Measurements from ENCODE around the gene SLC16A4.
A peak's percentile ranks its signal among the peaks of the same experiment; 100 is the strongest.
"Not testable (repeated sequence)": the region's sequence is repeated elsewhere in the genome, so short reads cannot be mapped to it uniquely, and the experiment has no call there.

Gene SLC16A4

DNA sequence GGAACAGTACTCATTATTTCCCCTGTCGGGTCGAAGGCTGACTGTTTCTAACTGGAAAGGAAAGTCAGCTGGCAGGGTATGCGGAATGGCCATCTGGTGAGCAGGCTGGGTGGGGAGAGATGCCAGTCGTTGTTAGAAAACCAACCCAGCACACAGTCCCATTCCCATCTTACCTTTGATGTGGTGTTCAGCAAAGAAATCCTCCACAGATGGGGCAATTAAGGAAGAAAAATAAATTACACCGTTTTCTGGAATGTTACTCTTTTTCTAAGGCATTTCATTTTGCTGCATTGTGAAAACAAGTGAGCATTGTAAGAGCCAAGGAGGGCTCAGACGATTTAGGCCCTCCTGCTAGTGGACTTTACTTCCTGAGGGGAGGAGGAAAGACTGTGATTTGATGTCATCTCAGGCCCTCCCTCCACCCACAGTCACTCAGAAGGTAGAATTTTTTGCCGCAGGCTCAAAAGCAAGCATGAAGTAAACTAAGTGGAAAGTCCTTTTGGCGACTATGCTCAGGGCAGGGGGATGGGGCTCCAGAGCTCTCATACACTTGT, at the start of gene SLC16A4:
Gene SLC16A4 (minus strand): TSS at position 335 of the 554 bp plus-strand sequence. CDS start 1,703 bp downstream, outside the sequence.
- in situ Hi-C loops (cut with MboI; ENCODE audit: low pct_unique_long_range_greater_than_20kb, low sequenced_read_pairs) = no loop called here
- DNase-seq = no peak

DNA sequence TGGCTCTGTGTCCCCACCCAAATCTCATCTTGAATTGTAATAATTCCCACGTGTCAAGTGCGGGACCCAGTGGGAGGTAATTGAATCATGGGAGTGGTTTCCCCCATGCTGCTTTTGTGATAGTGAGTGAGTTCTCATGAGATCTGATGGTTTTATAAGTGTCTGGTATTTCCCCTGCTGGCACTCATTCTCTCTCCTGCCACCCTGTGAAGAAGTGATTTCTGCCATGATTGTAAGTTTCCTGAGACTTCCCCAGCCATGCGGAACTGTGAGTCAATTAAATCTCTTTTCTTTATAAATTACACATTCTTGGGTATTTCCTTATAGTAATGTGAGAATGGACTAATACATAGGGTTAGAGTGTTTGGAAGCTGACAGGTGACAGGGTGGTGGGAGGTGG, 49.0 kb upstream of the SLC16A4 start:
- DNase-seq; in situ Hi-C loops (cut with MboI; ENCODE audit: low pct_unique_long_range_greater_than_20kb, low sequenced_read_pairs): not testable (repeated sequence)

DNA sequence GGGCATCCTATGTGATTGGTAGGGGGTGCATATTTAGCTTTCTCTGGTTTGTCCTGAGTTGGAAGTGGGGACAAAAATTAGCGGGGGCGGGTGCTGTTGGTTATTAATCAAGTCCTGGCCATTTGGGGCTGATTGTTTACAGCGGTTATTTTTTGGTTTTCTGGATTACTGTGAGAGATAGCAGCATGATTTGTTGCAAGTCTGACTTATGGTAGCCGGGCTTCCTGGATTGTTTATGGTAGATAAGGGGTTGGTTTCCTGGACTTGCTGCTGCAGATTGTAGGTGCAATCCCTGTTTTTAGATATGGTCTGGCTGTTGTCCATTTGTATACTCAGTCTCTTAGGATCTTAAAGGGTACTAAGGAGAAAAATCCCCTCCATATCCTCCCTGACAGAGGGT, 48.1 kb upstream of the SLC16A4 start:
- in situ Hi-C loops (cut with MboI; ENCODE audit: low pct_unique_long_range_greater_than_20kb, low sequenced_read_pairs) = no loop called here
- DNase-seq = no peak

DNA sequence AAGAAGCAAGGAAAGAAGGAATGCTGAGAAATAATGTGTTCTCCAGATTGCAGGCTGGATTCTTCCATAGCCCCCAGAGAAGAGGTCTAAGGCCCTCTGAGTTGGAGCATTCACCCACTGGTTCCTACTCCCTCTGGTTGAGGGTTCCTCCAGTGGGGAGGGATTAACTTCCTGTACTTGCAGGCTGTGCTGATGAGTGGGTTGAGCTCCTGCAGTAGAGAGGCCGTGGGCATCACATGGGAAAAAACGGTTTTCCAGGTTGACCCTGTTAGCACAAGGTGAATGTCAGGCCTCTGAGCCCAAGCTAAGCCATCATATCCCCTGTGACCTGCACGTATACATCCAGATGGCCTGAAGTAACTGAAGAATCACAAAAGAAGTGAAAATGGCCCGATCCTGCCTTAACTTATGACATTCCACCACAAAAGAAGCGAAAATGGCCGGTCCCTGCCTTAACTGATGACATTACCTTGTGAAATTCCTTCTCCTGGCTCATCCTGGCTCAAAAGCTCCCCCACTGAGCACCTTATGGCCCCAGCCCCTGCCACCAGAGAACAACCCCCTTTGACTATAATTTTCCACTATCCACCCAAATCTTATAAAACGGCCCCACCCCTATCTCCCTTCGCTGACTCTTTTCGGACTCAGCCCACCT, 46.9 kb upstream of the SLC16A4 start:
- DNase-seq; in situ Hi-C loops (cut with MboI; ENCODE audit: low pct_unique_long_range_greater_than_20kb, low sequenced_read_pairs): not testable (repeated sequence)

DNA sequence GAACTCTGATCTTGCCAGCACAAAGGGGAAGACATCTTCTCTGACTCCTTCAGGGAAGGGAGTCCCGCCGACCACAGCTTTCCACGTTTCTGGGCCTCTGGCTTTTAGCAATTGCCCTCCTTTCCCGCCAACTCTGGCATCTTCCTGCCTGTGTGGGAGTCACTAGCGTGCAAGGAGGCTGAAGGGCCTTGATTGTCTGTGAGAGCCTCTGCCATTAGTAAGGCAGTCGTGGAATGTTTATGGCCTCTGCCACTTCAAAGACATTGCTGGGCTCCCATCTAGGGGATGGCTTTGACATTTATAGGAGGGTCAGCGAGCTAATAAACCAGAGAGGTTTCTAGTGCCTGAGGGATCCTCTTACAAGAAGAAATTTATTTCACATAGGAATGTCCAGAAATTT, 45.8 kb upstream of the SLC16A4 start:
- no peak for DNase-seq
- in situ Hi-C loops (cut with MboI; ENCODE audit: low pct_unique_long_range_greater_than_20kb, low sequenced_read_pairs) = no loop called here

DNA sequence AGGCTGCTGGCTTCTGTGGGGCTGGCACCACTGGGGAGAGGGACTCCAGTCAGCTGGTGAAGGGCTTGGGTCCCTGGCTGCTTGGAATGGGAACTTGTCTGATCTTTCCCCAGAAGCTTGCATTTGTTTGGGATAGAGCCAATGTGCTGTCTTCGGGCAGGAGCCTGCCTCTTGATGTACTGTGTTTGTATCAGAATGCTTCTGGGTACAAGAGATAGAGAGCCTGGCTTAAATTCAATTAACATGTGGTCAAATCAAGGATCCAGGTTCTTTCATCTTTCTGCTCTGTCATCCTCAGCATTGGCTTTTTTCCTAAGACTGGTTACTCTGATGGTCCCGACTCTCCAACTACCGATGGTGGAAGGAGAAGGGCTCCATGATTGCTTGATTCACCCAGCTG, 44.1 kb upstream of the SLC16A4 start:
- in situ Hi-C loops (cut with MboI; ENCODE audit: low pct_unique_long_range_greater_than_20kb, low sequenced_read_pairs) = no loop called here
- DNase-seq = no peak

DNA sequence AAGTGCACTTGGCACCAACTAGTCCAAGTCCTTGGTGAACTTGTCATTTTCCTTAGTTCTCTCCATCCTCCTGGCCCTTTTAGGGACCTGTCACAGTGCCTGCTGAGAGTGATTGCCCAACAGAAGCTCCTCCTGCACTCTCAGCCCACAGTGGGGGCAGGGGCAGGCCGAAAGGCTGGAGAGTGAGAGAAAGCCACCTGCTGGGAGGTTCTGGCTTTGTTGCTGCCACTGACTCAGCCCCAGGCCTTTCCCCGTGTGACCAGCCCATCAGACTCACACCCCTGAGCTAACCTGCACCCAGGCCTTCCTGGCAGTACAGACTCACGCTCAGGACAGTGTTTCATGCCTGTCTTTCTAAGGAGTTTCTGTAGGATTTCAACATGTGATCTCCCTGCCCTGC, 43.0 kb upstream of the SLC16A4 start:
- in situ Hi-C loops (cut with MboI; ENCODE audit: low pct_unique_long_range_greater_than_20kb, low sequenced_read_pairs) = no loop called here
- peak; percentile 75 for DNase-seq

DNA sequence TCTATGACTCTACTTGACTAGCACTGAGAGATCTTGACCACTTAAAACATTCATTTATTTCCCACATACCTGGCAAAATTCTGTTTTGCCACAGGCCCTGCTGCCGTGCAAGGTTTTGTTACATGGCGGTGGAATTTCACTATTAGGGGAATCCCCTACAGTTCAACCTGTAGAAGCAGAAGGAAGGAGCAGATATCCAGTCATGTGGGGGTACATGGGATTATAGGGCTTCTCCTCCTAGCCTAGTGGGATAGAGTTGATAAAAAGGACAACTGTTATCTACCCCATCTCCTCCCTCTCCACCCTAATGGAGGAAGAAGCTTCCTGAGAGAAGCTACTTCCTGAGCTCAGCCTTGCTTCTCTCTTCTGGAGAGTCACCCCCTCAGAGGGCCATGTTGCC, 42.4 kb upstream of the SLC16A4 start:
- DNase-seq = no peak
- in situ Hi-C loops (cut with MboI; ENCODE audit: low pct_unique_long_range_greater_than_20kb, low sequenced_read_pairs) = no loop called here

DNA sequence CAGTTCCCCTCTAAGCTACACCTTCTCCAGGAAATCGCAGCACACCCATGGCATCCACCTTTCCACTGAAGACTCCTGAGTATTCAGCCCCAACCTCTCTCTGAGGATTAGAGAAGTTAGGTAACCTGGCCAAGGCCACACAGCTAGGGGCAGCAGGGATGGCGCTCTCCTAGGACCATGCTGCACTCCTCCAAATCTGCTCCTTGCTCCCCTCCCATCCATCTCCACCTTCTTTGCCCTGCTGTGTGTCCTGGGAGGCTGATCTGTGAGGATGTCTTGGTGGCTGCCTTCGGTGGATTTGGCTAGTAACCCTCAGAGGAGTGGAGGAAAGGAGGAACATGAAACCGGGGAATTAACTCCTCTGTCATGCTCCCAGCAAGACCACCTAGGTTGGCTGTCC, 40.1 kb upstream of the SLC16A4 start:
- in situ Hi-C loops (cut with MboI; ENCODE audit: low pct_unique_long_range_greater_than_20kb, low sequenced_read_pairs) = no loop called here
- DNase-seq = no peak

DNA sequence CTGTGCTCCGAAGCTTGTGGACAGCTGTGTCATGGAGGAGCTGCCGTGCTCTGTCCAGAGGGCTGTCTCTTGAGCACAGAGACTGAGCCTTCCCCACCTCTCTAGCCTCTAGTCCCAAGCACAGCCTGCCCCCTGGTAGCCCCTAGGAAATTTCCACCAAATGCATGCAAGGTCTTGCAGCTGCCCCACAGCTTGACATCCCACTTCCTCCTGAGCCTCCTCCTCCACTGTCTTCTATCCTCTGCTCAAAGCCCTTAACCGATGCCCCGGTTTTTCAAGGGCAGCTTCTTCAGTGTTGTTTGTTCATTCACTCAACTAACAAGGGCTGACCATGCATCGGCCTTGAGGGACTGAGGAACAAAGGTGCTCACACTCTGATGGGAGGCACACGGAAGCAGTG, 39.5 kb upstream of the SLC16A4 start:
- in situ Hi-C loops (cut with MboI; ENCODE audit: low pct_unique_long_range_greater_than_20kb, low sequenced_read_pairs) = no loop called here
- peak; percentile 45 for DNase-seq

DNA sequence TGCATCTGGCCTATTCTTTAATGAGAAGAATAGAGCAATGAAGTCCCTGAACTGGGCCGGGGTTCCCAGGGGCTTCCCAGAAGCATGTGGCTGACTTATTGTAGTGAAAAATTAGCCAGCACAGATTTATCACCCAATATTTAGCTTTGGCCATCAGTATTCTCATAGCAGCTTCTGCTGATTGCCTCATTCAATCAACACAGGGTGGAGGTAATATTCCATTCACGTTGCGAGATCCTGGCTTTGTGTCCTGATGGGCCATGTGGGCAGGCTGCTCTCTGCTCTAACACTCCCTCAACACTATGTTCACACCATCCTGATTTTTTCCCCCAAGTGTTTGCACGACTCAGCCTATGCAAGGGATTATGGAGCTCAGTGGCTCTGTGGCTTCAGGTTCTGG, 38.1 kb upstream of the SLC16A4 start:
- in situ Hi-C loops (cut with MboI; ENCODE audit: low pct_unique_long_range_greater_than_20kb, low sequenced_read_pairs) = no loop called here

DNA sequence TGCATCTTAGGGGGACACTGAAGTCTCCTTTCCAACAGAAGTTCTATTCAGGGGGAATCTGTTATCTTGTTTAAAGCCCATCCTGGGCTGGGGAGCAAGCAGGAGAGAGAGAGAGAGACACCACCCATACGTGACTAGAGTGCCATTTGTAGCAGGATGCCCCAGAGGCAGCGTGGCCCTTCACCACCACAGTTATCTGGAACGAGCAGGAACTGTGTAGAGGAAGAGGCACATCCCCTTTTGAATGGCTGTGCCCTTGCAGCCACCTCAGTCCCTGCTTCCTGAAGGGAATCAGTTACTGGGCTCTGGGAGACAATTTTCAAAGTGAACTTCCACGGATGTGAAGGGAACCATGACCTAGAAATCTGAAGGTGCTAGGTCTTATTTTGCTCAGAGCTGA, 36.0 kb upstream of the SLC16A4 start:
- peak; percentile 27 for DNase-seq
- in situ Hi-C loops (cut with MboI; ENCODE audit: low pct_unique_long_range_greater_than_20kb, low sequenced_read_pairs) = no loop called here

More for the DNA sequence above, 38.1 kb upstream of the SLC16A4 start:
- DNase-seq = no peak

DNA sequence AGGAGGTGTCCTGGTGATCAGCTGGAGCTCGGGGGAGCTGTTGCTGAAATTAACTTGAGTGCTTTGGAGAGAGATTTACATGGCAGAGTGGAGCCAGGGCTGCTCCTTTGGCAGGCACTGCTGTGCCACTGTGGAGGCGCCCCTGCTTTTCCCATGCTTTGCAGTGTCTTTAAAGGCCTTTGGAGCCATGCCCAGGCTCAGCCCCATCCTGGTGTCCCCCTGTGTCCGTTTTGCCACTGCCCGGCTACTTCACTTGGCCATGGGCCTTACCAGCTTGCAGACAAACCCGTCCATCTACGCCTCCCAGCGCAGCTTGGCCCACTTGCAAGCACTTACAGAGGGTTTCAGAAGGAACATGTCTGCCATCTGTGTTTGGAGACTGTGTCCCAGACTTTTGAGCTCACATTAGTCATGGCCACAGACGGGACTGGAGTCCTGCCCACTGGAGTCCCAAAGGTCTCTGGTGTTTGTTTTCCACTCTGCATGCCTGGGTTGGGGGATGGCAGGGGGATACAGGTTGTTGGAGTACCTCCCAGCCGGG, 34.9 kb upstream of the SLC16A4 start:
- in situ Hi-C loops (cut with MboI; ENCODE audit: low pct_unique_long_range_greater_than_20kb, low sequenced_read_pairs) = no loop called here
- DNase-seq = no peak

DNA sequence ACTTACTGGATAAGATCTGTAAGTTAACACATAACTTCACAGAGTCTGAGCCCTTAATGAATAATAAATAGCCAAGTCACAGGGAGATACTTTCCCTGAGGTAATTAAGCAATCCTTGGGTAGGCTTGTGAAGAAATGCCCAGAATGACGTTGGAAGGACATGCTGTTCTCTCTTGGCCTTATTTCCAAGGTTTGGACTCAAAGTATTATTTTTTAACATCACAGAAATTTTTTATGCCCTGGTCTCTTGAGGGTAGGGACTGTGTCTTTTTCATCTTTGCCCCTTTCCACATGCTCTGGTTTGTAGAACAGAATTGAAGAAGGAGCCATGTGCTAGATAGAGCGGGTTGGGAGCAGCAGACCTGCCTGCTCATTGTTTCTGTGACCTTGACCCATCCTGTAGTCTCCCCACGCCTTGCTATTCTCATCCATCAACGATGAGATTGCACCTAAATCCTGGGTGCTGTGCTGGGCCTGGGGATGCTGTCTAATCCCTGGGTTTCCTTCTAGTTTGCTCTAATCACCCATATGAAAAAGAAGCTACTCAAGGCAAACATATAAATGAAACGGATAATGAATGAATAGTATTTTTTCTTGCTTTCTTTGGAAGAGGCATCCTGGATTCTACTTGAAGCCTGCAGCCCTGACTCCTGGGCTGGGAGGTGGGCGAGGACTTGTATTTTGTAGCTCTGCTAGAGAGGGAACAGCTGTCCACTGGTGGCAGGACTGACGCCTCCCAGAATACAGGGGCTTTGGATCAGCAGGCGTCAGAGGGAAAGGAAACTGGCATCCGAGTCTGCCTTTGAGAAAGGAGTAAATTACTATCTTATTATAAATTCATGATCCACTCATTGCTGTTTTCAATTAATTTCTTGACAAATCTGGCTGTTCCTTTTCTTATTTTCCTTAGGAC, 34.1 kb upstream of the SLC16A4 start:
- in situ Hi-C loops (cut with MboI; ENCODE audit: low pct_unique_long_range_greater_than_20kb, low sequenced_read_pairs) = no loop called here

DNA sequence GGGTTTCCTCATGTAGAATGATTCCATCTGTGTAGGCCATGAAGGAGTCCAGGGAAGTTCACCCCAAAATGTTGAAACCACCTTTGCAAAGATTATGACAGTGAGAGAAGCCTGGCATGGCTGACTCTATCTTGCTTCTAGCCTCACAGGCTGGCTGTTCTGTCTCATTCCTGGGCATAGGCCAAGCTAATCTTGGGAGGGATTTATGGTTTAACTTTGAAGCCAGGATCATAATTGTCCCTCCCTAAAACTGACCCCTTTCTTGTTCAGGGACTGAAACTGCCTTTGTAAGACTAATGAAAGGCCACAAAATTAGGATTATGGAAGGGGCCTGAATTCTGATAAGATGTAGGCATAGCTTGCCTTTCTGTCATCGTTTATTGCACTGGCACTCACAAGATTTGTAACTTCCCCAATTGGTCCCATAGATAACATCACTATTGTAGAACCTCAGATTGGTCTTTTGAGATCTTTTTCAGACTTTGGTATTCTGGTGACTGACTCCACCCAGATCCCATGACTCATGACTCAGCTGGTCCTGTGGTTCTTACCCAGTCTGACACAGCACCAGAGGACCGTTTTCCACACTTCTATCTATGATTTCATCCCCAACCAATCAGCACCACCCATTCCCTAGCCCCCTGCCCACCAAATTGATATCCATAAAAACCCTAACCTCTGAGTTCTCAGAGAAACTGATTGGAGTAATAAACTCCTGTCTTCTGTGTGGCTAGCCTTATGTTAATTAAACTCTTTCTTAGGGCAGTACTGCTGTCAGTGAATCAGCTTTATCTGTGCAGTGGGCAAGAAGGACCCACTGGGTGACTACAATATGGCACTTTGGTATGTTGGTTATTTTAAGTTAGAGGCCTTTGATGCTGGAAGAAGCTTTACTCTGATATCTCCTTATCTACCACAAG, 30.3 kb upstream of the SLC16A4 start:
- in situ Hi-C loops (cut with MboI; ENCODE audit: low pct_unique_long_range_greater_than_20kb, low sequenced_read_pairs) = no loop called here
- peak; percentile 43 for DNase-seq

More for the DNA sequence above, 34.1 kb upstream of the SLC16A4 start:
- DNase-seq = no peak

DNA sequence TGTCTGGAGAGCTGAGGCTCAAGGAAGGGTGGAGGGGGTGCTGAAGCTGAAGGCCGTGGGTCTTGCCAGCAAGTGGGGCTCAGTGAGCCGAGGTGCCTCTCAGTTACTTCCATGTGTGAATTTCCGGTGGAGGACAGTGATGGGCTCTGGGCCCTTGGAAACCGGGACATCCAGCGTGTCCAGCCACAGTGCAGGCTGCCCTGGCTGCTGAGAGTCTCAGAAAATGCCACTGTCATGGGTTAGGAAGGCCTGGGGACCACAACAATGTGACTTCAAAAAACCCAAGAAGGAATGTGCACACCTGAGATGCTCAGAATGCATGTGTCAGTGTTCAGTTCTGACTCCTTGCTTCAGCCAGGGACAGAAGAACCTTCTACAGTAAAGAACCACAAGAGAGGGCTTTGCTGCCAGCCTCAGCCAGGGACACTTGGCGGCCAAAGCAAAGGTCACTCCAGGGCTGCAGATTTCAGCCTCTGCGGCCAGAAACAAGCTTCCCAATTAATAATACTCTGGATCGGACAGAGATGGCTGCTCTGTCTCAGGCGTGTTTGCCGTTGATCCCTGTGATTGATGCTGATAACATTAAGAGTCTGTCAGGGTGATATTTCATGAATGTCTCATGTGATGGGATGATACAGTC, 29.3 kb upstream of the SLC16A4 start:
- in situ Hi-C loops (cut with MboI; ENCODE audit: low pct_unique_long_range_greater_than_20kb, low sequenced_read_pairs) = no loop called here
- DNase-seq = no peak

DNA sequence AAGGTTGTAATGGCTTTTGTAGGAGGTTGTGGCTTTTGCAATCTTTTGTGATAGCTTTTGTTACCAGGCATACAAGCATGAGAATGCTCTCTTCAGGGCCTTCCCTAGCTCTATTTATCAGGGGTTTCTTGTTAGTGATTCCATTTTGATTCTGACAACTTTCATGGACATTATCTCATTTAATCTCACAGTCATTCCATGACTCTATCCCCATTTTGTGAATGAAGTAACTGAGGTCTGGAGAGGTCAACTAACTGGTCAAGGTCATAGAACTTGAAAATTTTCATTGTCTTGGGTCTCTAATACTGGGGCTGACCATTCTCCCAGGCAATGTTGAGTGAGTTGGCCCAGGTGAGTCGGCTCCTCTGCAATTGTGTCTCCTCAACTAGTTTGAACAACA, 27.9 kb upstream of the SLC16A4 start:
- DNase-seq = no peak
- in situ Hi-C loops (cut with MboI; ENCODE audit: low pct_unique_long_range_greater_than_20kb, low sequenced_read_pairs) = no loop called here

DNA sequence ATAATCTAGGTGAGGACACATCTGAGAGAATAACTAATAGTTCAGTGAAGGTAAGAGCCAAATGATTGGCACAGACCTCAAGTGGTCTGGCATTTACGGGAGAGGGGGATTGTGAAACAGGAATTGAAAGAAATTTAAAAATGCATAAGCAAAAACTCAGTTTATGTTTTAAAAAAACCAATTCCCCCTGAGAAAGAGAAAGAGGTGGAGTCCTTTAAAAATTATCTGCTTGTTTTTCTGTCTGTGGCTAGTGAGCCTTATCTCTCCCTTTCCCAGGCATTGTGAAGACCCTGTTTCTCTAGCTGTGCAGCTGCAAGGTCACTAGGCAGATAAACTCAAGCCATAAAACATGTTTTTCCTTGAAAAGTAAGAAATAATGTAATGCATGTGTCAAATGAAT, 22.2 kb upstream of the SLC16A4 start:
- in situ Hi-C loops (cut with MboI; ENCODE audit: low pct_unique_long_range_greater_than_20kb, low sequenced_read_pairs); DNase-seq: not testable (repeated sequence)

Measured in KBM-7 (cell line).